Testis (tissue), 3 donors: ENCODE results near the gene FUT6. TPM values are rescaled to one million over a fixed set of nuclear protein-coding genes. Genes with fewer than 3 reads are reported as not detected.
"Not testable (repeated sequence)": the region's sequence is repeated elsewhere in the genome, so short reads cannot be mapped to it uniquely, and the experiment has no call there.

Experiments
- DNase-seq: peaks from one replicate; pipeline ENCODE4 v3.0.0-alpha.2; 2019
- H3K27ac ChIP-seq, 2 donors: fragments of 200-600 bp; sonication (generic); one replicate each; pipeline ENCODE4 v1.5.1; 2019
- H3K27me3 ChIP-seq: fragments of 200-600 bp; sonication (generic); one replicate; pipeline ENCODE4 v1.5.1; 2019
- H3K36me3 ChIP-seq: fragments of 200-600 bp; sonication (generic); one replicate; pipeline ENCODE4 v1.5.1; 2017; ENCODE audit warnings: low read depth; ENCODE audit errors: missing control alignments
- H3K4me1 ChIP-seq: fragments of 200-600 bp; sonication (generic); one replicate; pipeline ENCODE4 v1.5.1; 2019
- H3K4me3 ChIP-seq, 2 donors: fragments of 200-600 bp; sonication (generic); one replicate each; pipeline ENCODE4 v1.5.1; 2017 to 2019
- H3K9me3 ChIP-seq: fragments of 200-600 bp; sonication (generic); one replicate; pipeline ENCODE4 v1.5.1; 2017
- POLR2A ChIP-seq: fragments of 450-650 bp; IDR thresholded peaks from one replicate; pipeline ENCODE4 v1.6.1; 2017; ENCODE audit warnings: antibody characterized with exemption, mild to moderate bottlenecking, moderate library complexity
- WGBS, 2 donors: methylation state at CpG; one replicate each; pipeline ENCODE4 v1.1.5; 2018; 5-methylcytosine and 5-hydroxymethylcytosine counted together
- intact Hi-C: fragments of 100-400 bp; cut with DNase I; formaldehyde crosslinking; loops from one replicate; pipeline ENCODE4 v1.15.1; 2023; ENCODE audit warnings: low total_unique reads
- polyA plus RNA-seq: library from polyadenylated mRNA; stranded (reverse); fragments of 350-450 nt; fragmentation: Illumina TruSeq; extraction: RNeasy Lipid Tissue Mini Kit (QIAGEN cat#74804); gene quantifications from one replicate; pipeline ENCODE4 v1.2.3, GENCODE V29; 2014; ENCODE audit warnings: low read depth, low replicate concordance; ENCODE audit not compliant: insufficient read depth
- total RNA-seq, 2 donors: library from RNA; depleted of rRNA; stranded (reverse); fragments of >200 nt; gene quantifications; one replicate each; pipeline ENCODE4 v1.2.3, GENCODE V29; 2016
- TF ChIP-seq, protein P1 (sequence below), 3 experiments: fragments of 450-650 bp in 2 of 3; fragments of 200-600 bp in 1 of 3; sonication (generic) in 1 of 3; IDR thresholded peaks; one replicate each; pipeline ENCODE4 v1.5.1; 2016 to 2019; ENCODE audit warnings: antibody characterized with exemption in 3 of 3, mild to moderate bottlenecking in 2 of 3, moderate library complexity in 1 of 3

FUT6 gene
- total and polyA plus RNA-seq, 3 donors from 2014 or later = 0.19 to 0.84 (median 0.39) TPM

- Histone ChIP-seq H3K36me3 (no peaks in the 10 kb centered on the region), H3K27ac (no peak overlapping the region), H3K27me3 (no peaks in the 10 kb centered on the region), H3K4me3 (no peak overlapping the region), H3K4me1 (no peaks in the 10 kb centered on the region), H3K9me3 (no peaks in the 10 kb centered on the region)
- no peak for DNase-seq
- intact Hi-C loops = no loop called here
- 90 to 94% methylated on average over 17 to 20 of the region's 24 CpGs for WGBS, 2 donors
- TF ChIP-seq, protein P1, sequence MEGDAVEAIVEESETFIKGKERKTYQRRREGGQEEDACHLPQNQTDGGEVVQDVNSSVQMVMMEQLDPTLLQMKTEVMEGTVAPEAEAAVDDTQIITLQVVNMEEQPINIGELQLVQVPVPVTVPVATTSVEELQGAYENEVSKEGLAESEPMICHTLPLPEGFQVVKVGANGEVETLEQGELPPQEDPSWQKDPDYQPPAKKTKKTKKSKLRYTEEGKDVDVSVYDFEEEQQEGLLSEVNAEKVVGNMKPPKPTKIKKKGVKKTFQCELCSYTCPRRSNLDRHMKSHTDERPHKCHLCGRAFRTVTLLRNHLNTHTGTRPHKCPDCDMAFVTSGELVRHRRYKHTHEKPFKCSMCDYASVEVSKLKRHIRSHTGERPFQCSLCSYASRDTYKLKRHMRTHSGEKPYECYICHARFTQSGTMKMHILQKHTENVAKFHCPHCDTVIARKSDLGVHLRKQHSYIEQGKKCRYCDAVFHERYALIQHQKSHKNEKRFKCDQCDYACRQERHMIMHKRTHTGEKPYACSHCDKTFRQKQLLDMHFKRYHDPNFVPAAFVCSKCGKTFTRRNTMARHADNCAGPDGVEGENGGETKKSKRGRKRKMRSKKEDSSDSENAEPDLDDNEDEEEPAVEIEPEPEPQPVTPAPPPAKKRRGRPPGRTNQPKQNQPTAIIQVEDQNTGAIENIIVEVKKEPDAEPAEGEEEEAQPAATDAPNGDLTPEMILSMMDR (IDR thresholded peaks at IDR 0.05) = no peak
- TF ChIP-seq POLR2A = no peak
These were observed 5.2 kb upstream of the FUT6 start for GRCh38 chr19:5844456-5845433.

- no peak overlapping the region for H3K4me3 ChIP-seq
- no peak for DNase-seq
- H3K9me3 ChIP-seq = no peaks in the 10 kb centered on the region
- TF ChIP-seq, protein P1 (IDR thresholded peaks at IDR 0.05) = no peak
- no peak for TF ChIP-seq POLR2A
- no peaks in the 10 kb centered on the region for H3K36me3 ChIP-seq
- WGBS, 2 donors = 50 to 95% methylated on average over 1 to 21 of the region's 21 CpGs
- H3K27me3 ChIP-seq = no peaks in the 10 kb centered on the region
- H3K4me1 ChIP-seq = no peaks in the 10 kb centered on the region
- H3K27ac ChIP-seq = no peak overlapping the region
- intact Hi-C loops = no loop called here
These were observed 3.9 kb upstream of the FUT6 start for GRCh38 chr19:5843295-5843927.

GRCh38 chr19:5841735-5842111, 2.2 kb upstream of the FUT6 start:
- H3K27me3 ChIP-seq, H3K36me3 ChIP-seq, DNase-seq, H3K9me3 ChIP-seq, H3K4me3 ChIP-seq, H3K27ac ChIP-seq, intact Hi-C loops, H3K4me1 ChIP-seq: not testable (repeated sequence)
- WGBS, 2 donors = 82% methylated on average over 6 of the region's 6 CpGs; no CpG with 5 or more reads in 1 of the 2 donors

DNA sequence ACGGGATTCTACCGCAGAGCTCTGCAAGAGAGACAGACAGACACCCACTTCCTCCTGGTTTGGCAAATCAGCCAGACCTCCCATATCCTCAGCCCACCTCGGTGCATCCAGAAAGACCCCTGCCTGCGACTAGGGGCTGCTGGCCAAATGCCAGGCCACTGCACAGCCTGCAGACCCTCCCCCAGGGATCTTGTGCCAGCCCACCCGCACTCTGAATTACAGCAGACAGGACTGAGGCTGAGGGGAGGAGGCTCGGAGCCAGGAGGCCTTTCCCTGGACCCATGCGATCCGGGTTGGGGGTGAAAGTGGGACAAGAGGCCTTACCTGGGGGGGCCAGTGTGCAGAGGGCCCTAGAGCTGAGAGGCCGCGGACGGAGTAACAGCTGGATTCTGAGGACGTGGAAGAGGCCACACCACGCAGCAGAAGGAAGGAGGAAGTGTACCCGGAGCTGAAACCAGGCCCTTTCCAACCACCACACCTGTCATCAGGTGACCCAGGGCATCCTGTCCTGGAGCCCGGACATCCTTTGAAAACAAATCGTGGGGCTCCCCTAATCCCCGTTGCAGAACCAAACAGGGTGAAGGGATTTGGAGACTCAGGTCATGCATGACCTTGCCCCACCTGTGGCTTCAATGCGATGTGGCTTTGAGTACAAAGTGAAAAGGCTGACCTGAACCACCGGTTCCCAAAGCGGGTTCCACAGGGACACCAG, 993 bp downstream of the FUT6 start:
- H3K4me1 ChIP-seq = no peaks in the 10 kb centered on the region
- intact Hi-C loops = no loop called here
- H3K9me3 ChIP-seq = no peaks in the 10 kb centered on the region
- H3K27me3 ChIP-seq = no peaks in the 10 kb centered on the region
- H3K27ac ChIP-seq = no peak overlapping the region
- 64 to 77% methylated on average over 15 to 20 of the region's 20 CpGs for WGBS, 2 donors
- no peak for TF ChIP-seq POLR2A
- TF ChIP-seq, protein P1 (IDR thresholded peaks at IDR 0.05) = no peak
- no peak overlapping the region for H3K4me3 ChIP-seq
- DNase-seq = no peak
- H3K36me3 ChIP-seq = no peaks in the 10 kb centered on the region

DNA sequence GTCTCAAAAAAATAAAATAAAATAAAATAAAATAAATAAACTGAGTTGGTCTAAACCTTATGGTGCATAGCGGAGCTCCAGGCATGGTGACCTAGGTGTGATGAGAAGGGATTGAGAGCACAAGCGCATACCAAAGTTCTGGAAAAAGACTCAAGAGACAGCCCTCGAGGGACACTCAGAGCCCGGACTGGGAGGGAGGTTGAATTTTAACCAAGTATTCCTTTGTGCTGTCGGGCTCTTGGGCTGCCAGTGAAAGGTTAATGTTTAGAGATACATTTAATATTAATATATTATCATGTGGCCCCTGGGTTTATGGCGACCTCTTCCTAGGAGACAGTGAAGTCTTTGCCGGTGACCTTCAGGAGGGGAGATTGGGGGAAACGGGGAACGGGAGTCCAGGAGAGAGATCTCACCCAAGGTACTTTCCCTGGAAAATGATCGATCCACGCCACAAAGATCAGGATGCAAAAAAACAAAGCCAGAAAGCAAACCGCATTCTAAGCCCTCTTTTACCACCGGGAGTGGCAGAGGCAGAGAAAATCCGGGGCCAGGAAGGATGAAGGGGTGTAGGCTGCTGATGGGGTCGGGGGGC, 1.6 kb downstream of the FUT6 start:
- intact Hi-C loops = no loop called here
- no peak for TF ChIP-seq POLR2A
- TF ChIP-seq, protein P1 (IDR thresholded peaks at IDR 0.05) = no peak
- WGBS, 2 donors = 56 to 57% methylated on average over 15 of the region's 15 CpGs

More for the DNA sequence above, 1.6 kb downstream of the FUT6 start:
- Histone ChIP-seq H3K27me3 (no peaks in the 10 kb centered on the region), H3K36me3 (no peaks in the 10 kb centered on the region), H3K4me1 (no peaks in the 10 kb centered on the region), H3K9me3 (no peaks in the 10 kb centered on the region), H3K27ac (no peak overlapping the region), H3K4me3 (no peak overlapping the region)
- no peak for DNase-seq
